Calu3 (cell line): ENCODE results near the gene GPAM. TPM values are rescaled to one million over a fixed set of nuclear protein-coding genes. Genes with fewer than 3 reads are reported as not detected.

Experiments used
- BruUV-seq: library from RNA; stranded (reverse); fragments of 400-500 nt; replicated peaks from 2 replicates; lab custom pipeline; 2021; lab: Mats Ljungman, UMichigan
- CTCF ChIA-PET: fragments of 300-600 bp; sonication (Branson Sonifier 250); formaldehyde crosslinking; loops from one replicate; lab custom pipeline; 2022; ENCODE audit warnings: antibody characterized with exemption; lab: Charles Lee
- DNase-seq: peaks from one replicate; pipeline ENCODE4 v3.0.0; 2022
- H3K27ac Mint-ChIP-seq: one replicate; pipeline ENCODE4 v1.8.0; 2022; ENCODE audit warnings: mixed read lengths; ENCODE audit not compliant: unreplicated experiment
- H3K27me3 Mint-ChIP-seq: one replicate; pipeline ENCODE4 v1.8.0; 2022; ENCODE audit warnings: mixed read lengths; ENCODE audit not compliant: unreplicated experiment
- H3K36me3 Mint-ChIP-seq: one replicate; pipeline ENCODE4 v1.8.0; 2022; ENCODE audit warnings: mild to moderate bottlenecking, moderate library complexity, mixed read lengths; ENCODE audit not compliant: insufficient read depth, unreplicated experiment
- H3K4me1 Mint-ChIP-seq: one replicate; pipeline ENCODE4 v1.8.0; 2022; ENCODE audit warnings: mild to moderate bottlenecking, low read depth, mixed read lengths; ENCODE audit not compliant: unreplicated experiment
- H3K4me3 Mint-ChIP-seq: one replicate; pipeline ENCODE4 v1.8.0; 2022; ENCODE audit warnings: mild to moderate bottlenecking, low read depth, moderate library complexity, mixed read lengths; ENCODE audit not compliant: unreplicated experiment
- H3K9me3 Mint-ChIP-seq: one replicate; pipeline ENCODE4 v1.8.0; 2022; ENCODE audit warnings: low read depth, mixed read lengths; ENCODE audit not compliant: unreplicated experiment
- CTCF ChIP-seq: fragments of 200-600 bp; IDR thresholded peaks from one replicate; pipeline ENCODE4 v1.8.0; 2022; ENCODE audit warnings: antibody characterized with exemption; ENCODE audit not compliant: unreplicated experiment
- intact Hi-C: fragments of 100-400 bp; cut with micrococcal nuclease; formaldehyde crosslinking; loops from one replicate; pipeline ENCODE4 v1.10.0; 2022; ENCODE audit not compliant: unreplicated experiment
- total RNA-seq: library from RNA; stranded (reverse); gene quantifications from 2 replicates; pipeline ENCODE4 v1.2.3, GENCODE V29; 2022

Gene GPAM
- total RNA-seq, 1 experiment from 2014 or later = 6.5 TPM

GRCh38 chr10:112126901-112127300 is 56.7 kb downstream of the GPAM start:
- Mint-ChIP-seq H3K4me3 (no peak overlapping the region), H3K27ac (no peak overlapping the region), H3K9me3 (no peaks in the 10 kb centered on the region), H3K4me1 (no peaks in the 10 kb centered on the region), H3K36me3 (no peaks in the 10 kb centered on the region), H3K27me3 (peaks cover 66% of the 10 kb centered on the region)
- TF ChIP-seq CTCF = no peak
- intact Hi-C loops = no loop called here
- no TSS peak for BruUV-seq
- CTCF ChIA-PET = no interaction called here
- DNase-seq = no peak

- intact Hi-C loops = no loop called here
- CTCF ChIA-PET = no interaction called here
- DNase-seq = no peak
- peaks cover 67% of the 10 kb centered on the region for H3K27me3 Mint-ChIP-seq
- H3K9me3 Mint-ChIP-seq = no peaks in the 10 kb centered on the region
- H3K4me1 Mint-ChIP-seq = no peaks in the 10 kb centered on the region
- TF ChIP-seq CTCF = no peak
- BruUV-seq = no TSS peak
- no peak overlapping the region for H3K4me3 Mint-ChIP-seq
- no peak overlapping the region for H3K27ac Mint-ChIP-seq
- H3K36me3 Mint-ChIP-seq = no peaks in the 10 kb centered on the region
These were observed 57.4 kb downstream of the GPAM start for GRCh38 chr10:112126172-112126571.

- Mint-ChIP-seq H3K27ac (no peak overlapping the region), H3K9me3 (no peaks in the 10 kb centered on the region), H3K27me3 (peaks cover 79% of the 10 kb centered on the region), H3K36me3 (no peaks in the 10 kb centered on the region), H3K4me1 (no peaks in the 10 kb centered on the region), H3K4me3 (no peak overlapping the region)
- DNase-seq = no peak
- BruUV-seq = no TSS peak
- no peak for TF ChIP-seq CTCF
- CTCF ChIA-PET = no interaction called here
- intact Hi-C loops = no loop called here
These were observed 58.7 kb downstream of the GPAM start for GRCh38 chr10:112124866-112125265.

GRCh38 chr10:112122827-112123226 is 60.7 kb downstream of the GPAM start:
- no peak overlapping the region for H3K27ac Mint-ChIP-seq
- peaks cover 86% of the 10 kb centered on the region for H3K27me3 Mint-ChIP-seq
- intact Hi-C loops = no loop called here
- H3K4me1 Mint-ChIP-seq = no peaks in the 10 kb centered on the region
- no peaks in the 10 kb centered on the region for H3K9me3 Mint-ChIP-seq
- no peak overlapping the region for H3K4me3 Mint-ChIP-seq
- CTCF ChIA-PET = interaction anchor here (0.6 kb wide), 1 partner anchor 189 kb away, joined by 3 read pairs; no protein-coding TSS in a partner anchor
- no peaks in the 10 kb centered on the region for H3K36me3 Mint-ChIP-seq
- no peak for DNase-seq
- TF ChIP-seq CTCF = no peak
- BruUV-seq = no TSS peak
